Smooth muscle cell of bladder (primary cell): ENCODE results near the gene MGAT1. TPM values are rescaled to one million over a fixed set of nuclear protein-coding genes. Genes with fewer than 3 reads are reported as not detected.

Experiments
- total RNA-seq: library from RNA; depleted of rRNA; stranded (reverse); fragments of >200 nt; gene quantifications from 2 replicates; pipeline ENCODE4 v1.2.3, GENCODE V29; 2014

MGAT1 gene
- total RNA-seq = 71.5 and 103 TPM in 2 replicates

GRCh38 chr5:180802325-180803180 is at the start of gene MGAT1:
TSS of gene MGAT1 (minus strand) at chr5:180802806. CDS start at chr5:180792971, 9,835 bp downstream.

GRCh38 chr5:180739958-180740357 is 62.6 kb downstream of the MGAT1 start, which contains the start of gene OR2Y1:
TSS of gene OR2Y1 (minus strand) at chr5:180740058. CDS start at chr5:180740058, 0 bp downstream.

Other genes with a start within 250 kb of the MGAT1 start
- gene SCGB3A1, start 211.3 kb downstream of the MGAT1 start, total RNA-seq = not detected in 2 replicates
- gene FLT4, start 153.2 kb downstream of the MGAT1 start, total RNA-seq = under 0.01 and 0.37 TPM in 2 replicates
- gene OR2Y1, start 62.7 kb downstream of the MGAT1 start, total RNA-seq = not detected in 2 replicates
- 16.6 and 19.0 TPM in 2 replicates for gene ZFP62, start 58.5 kb upstream of the MGAT1 start, total RNA-seq
- not detected in 2 replicates for gene BTNL8, start 96.4 kb upstream of the MGAT1 start, total RNA-seq
- gene BTNL3, start 186.0 kb upstream of the MGAT1 start, total RNA-seq = not detected in 2 replicates
- not detected in 2 replicates for gene BTNL9, start 237.5 kb upstream of the MGAT1 start, total RNA-seq